Measurements from ENCODE around the gene SMPDL3B. TPM values are rescaled to one million over a fixed set of nuclear protein-coding genes. Genes with fewer than 3 reads are reported as not detected.
"Not testable (repeated sequence)": the region's sequence is repeated elsewhere in the genome, so short reads cannot be mapped to it uniquely, and the experiment has no call there.

Gene SMPDL3B
- total RNA-seq, 1 donor from 2014 or later, result 0.60 TPM

GRCh38 chr1:27968692-27969091 lies 33.9 kb downstream of the SMPDL3B start:
- DNase-seq (ENCODE audit: low read depth in 2 of 2), result no peak

- DNase-seq (ENCODE audit: low read depth in 2 of 2), result peak in 1 of 2 donors; percentile 51
Measured at GRCh38 chr1:27970401-27970800, 35.6 kb downstream of the SMPDL3B start.

GRCh38 chr1:27971674-27972073 lies 36.9 kb downstream of the SMPDL3B start:
- peak in 1 of 2 donors; percentile 43 for DNase-seq (ENCODE audit: low read depth in 2 of 2)

GRCh38 chr1:27972141-27972540 lies 37.3 kb downstream of the SMPDL3B start:
- no peak for DNase-seq (ENCODE audit: low read depth in 2 of 2)

- no peak for DNase-seq (ENCODE audit: low read depth in 2 of 2)
Measured at GRCh38 chr1:27973771-27974416, 39.1 kb downstream of the SMPDL3B start.

- DNase-seq (ENCODE audit: low read depth in 2 of 2), result no peak
Measured at GRCh38 chr1:27974417-27974781, 39.6 kb downstream of the SMPDL3B start.

GRCh38 chr1:27979151-27979858 lies 44.5 kb downstream of the SMPDL3B start:
- DNase-seq (ENCODE audit: low read depth in 2 of 2), result peak; percentile 40 to 74

- no peak for DNase-seq (ENCODE audit: low read depth in 2 of 2)
Measured at GRCh38 chr1:27979859-27980201, 45.0 kb downstream of the SMPDL3B start.

- DNase-seq (ENCODE audit: low read depth in 2 of 2), result no peak
Measured at GRCh38 chr1:27980216-27980845, 45.5 kb downstream of the SMPDL3B start.

GRCh38 chr1:27981145-27981544 lies 46.3 kb downstream of the SMPDL3B start:
- DNase-seq (ENCODE audit: low read depth in 2 of 2), result no peak

GRCh38 chr1:27990920-27991537 lies 56.2 kb downstream of the SMPDL3B start:
- peak in 1 of 2 donors; percentile 9 for DNase-seq (ENCODE audit: low read depth in 2 of 2)

- peak; percentile 77 to 78 for DNase-seq (ENCODE audit: low read depth in 2 of 2)
Measured at GRCh38 chr1:27992276-27992675, 57.5 kb downstream of the SMPDL3B start.

- DNase-seq (ENCODE audit: low read depth in 2 of 2), result peak; percentile 61 to 86
Measured at GRCh38 chr1:27993241-27993640, 58.4 kb downstream of the SMPDL3B start.

GRCh38 chr1:27994060-27994459 lies 59.3 kb downstream of the SMPDL3B start:
- DNase-seq (ENCODE audit: low read depth in 2 of 2), result no peak

- DNase-seq (ENCODE audit: low read depth in 2 of 2), result not testable (repeated sequence)
Measured at GRCh38 chr1:27994526-27994925, 59.7 kb downstream of the SMPDL3B start.

- DNase-seq (ENCODE audit: low read depth in 2 of 2), result peak; percentile 39 to 40
Measured at GRCh38 chr1:27999055-27999454, 64.3 kb downstream of the SMPDL3B start.

GRCh38 chr1:28002600-28002999 lies 67.8 kb downstream of the SMPDL3B start:
- no peak for DNase-seq (ENCODE audit: low read depth in 2 of 2)

- not testable (repeated sequence) for DNase-seq (ENCODE audit: low read depth in 2 of 2)
Measured at GRCh38 chr1:28003117-28003516, 68.3 kb downstream of the SMPDL3B start.

Measured in lung microvascular endothelial cell (primary cell).